8988T (cell line): Measurements from ENCODE around the gene LTBP1.
"Not testable (repeated sequence)": the region's sequence is repeated elsewhere in the genome, so short reads cannot be mapped to it uniquely, and the experiment has no call there.

Experiments used
- DNase-seq: peaks from one replicate; pipeline ENCODE4 v3.0.0; 2011

Gene LTBP1

GRCh38 chr2:33370636-33371265 lies 424.0 kb downstream of the LTBP1 start:
- no peak for DNase-seq

DNA sequence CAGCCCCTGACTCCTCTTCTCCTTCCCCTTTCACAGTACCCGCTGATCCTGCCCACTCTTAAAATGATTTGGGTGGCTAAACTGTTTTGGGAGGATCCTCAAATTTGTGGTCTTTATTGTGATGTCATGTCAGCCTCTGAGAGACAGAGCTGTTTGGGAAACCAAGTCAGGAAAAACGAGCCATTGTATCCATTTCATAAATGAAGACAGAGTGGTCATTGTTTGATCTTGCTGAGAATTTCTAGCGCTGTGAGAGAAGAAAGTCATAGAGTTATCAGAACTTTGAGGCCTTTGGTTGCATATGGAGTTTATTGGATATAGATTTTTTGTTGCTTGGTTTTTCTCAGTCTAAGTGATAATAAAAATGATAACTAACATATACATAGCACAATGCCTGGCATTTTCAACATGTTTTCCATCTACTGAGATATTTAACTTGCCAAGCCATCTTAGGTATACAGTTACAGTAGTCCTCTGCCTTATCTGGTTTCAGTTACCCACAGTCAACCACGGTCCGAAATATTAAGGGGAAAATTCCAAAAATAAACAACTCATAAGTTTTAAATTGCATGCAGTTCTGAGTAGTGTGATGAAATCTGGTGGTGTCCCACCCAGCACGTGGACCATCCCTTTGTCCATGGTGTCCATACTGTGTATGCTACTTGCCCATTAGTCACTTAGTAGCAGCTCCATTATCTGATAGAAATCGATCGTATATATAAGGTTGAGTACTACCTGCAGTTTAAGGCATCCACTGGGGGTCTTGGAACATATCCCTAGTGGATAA lies 424.7 kb downstream of the LTBP1 start:
- no peak for DNase-seq

GRCh38 chr2:33372940-33373553 lies 426.3 kb downstream of the LTBP1 start:
- peak; percentile 17 for DNase-seq

DNA sequence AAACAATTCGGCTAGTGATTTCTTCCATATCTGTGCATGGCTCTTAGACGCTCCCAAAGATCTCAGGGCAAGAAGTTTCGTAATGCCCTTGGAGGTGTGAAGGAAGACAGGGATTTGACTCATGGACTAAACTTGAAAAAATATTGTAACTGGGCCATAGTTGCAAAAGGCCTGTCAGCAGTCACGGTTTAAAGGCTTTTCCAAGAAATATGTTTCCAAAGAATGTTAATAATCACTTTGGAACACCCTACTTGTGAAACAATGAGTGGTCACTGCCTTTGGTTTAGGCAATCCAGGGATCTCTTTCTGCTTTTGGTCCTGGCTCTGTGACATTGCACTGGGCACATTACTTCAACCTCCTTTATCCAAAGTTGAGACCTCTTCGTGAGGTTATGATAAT lies 427.2 kb downstream of the LTBP1 start:
- DNase-seq = no peak

GRCh38 chr2:33375054-33375453 lies 428.3 kb downstream of the LTBP1 start:
- DNase-seq = no peak

DNA sequence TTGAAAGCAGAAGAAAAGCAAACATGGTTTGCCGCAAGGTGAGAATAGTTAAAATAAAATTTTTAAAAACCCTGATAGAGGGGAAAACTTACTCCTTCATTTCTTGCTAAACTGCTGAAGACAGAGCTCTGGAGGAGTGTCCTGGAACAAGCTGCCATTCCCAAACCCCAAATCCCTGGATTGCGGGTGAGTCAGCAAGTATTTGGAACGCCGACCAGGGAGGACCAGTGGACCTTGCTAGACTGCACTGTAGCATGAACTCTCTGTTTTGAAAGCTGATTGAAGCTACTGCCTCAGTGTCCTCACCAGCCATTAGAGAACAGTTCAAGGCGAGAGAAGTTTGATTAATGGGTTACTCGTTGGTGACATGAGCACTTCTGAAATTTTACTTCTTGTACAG lies 430.3 kb downstream of the LTBP1 start:
- DNase-seq = no peak

DNA sequence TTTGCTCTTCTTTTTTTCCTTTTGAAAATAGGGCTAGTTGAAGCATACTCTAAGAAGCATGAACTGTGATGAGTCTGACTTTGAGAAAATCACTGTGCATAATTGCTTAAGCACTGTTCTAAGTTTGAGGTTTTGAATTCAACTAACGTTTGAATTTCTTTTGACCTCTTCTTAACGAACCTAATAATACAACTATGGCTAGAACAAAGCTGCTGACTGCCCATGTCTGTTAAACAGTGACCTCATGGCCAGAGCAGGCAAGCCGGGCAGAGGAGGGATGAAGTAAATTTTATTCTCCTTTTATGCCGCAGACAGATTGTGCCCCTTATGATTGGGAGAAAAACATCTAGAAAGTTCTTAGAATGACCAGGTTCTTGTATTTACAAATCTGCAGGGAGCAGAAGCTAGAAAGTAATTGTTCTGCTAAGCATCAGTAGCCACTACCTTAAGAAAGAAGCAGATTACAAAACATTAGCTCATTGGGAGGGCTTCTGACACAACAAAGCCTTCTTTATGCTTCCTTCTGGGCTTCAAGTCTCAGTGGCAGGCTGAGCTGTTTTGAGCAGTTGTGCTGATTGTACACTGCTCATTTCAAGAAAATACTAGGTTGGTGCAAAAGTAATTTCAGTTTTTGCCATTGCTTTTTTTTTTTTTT lies 431.9 kb downstream of the LTBP1 start:
- no peak for DNase-seq

DNA sequence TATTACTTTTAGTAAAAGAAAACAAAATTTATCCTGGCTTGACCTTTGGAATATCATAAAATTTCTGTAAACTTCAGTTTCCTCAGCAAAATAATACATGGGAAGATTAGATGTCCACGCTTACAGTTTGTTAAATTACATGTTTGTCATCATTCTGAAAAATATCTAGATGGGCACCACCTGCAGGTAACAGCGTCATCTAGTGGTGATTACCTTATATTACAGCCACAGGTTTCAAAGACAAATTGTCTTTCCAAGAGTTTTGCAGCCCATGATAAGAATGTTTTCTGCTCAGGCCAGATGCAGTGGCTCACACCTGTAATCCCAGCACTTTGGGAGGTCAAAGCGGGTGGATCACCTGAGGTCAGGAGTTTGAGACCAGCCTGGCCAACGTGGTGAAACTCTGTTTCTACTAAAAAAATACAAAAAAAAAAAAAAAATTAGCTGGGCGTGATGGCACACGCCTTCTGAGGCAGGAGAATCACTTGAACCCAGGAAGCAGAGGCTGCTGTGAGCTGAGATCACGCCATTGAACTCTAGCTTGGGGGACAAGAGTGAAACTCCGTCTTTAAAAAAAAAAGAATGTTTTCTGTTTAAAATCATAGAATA lies 433.4 kb downstream of the LTBP1 start:
- no peak for DNase-seq

GRCh38 chr2:33380719-33381118 lies 434.0 kb downstream of the LTBP1 start:
- DNase-seq = no peak

- DNase-seq = no peak
Measured at GRCh38 chr2:33381301-33381858, 434.6 kb downstream of the LTBP1 start.

GRCh38 chr2:33383855-33384598 lies 437.3 kb downstream of the LTBP1 start:
- no peak for DNase-seq

GRCh38 chr2:33384599-33384961 lies 437.8 kb downstream of the LTBP1 start:
- no peak for DNase-seq

DNA sequence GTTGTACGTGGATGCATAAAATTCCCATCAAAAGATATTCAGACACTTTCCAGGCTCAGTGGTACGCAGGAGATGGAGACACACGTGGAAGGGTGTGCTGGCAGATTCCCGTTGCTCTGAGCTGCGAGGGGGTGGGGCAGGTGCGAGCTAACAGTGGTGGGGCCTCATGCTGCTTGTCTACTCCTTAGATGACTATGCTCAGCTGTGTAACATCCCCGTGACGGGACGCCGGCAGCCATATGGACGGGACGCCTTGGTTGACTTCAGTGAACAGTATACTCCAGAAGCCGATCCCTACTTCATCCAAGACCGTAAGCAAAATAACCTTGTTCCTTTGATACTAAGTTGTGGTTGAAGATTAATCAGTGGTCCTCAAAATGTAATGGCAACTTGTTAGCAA lies 442.2 kb downstream of the LTBP1 start:
- DNase-seq = no peak

DNA sequence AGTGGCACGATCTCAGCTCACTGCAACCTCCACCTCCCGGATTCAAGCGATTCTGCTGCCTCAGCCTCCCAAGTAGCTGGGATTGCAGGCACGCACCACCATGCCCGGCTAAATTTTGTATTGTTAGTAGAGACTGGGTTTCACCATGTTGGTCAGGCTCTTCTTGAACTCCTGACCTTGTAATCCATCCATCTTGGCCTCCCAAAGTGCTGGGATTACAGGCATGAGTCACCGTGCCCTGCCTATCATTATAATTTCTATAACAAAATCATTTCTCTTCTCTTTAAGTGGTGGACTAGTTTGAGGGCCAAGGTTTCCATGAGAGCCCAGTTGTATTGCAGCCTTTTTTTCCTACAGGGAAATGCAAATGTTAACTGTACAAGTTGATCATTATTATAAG lies 442.9 kb downstream of the LTBP1 start:
- not testable (repeated sequence) for DNase-seq

DNA sequence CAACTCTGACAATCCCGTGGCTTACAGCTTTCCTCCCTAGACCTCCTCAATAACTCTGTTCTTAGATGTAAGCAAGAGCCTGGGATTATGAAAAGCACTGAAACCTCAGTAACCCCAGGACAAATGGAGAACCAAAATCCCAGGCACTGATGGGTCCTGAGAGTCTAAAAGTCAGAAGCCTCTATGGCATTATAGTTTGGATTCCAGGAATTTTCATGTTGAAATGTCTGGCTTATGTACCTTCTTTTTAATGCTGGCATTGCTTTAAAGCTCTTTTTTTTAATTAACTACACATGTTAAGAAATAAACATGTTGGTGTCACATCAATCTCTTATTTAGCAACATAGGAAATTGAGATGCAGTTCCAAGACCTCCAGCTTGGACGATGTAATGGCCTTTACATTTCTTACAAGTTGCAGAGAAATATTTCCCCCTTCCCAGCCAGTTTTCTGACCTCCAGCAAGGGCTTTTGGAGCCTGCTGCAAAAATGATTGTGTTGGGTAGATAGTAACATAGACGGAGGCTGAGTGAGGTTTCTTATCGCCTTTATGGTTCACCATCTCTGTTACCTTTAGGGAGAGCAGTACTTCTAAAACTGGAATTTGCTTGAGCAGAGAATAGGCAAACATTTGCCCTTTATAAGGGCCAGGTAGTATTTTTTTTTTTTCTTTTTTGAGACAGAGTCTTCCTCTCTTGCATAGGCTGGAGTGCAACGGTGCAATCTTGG lies 444.9 kb downstream of the LTBP1 start:
- DNase-seq = no peak

- DNase-seq = no peak
Measured at GRCh38 chr2:33392366-33392765, 445.6 kb downstream of the LTBP1 start.

- DNase-seq = no peak
Measured at GRCh38 chr2:33395034-33395433, 448.3 kb downstream of the LTBP1 start.

- no peak for DNase-seq
Measured at GRCh38 chr2:33395655-33396249, 449.0 kb downstream of the LTBP1 start.

GRCh38 chr2:33404321-33404720 lies 457.6 kb downstream of the LTBP1 start:
- no peak for DNase-seq

DNA sequence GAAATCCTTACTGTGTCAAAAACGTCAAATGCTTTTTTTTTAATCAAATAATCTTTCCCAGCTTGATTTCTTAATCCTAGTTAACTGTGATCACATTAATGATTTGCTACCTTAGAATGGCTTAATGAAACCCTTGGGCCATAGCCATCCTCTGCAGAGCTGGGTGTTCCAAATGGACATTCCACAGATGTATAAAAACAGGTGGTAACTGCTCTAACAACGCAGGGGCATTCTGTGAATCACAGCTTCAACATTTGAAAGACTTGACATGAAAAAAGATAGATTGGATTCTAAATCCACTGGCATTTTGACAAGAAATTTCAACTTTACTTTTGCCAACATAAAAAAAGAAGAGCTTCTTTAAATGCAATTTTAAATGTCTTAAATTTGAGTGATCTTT lies 459.9 kb downstream of the LTBP1 start:
- no peak for DNase-seq

GRCh38 chr2:33408109-33408508 lies 461.4 kb downstream of the LTBP1 start:
- no peak for DNase-seq
